PC-9 (cell line): ENCODE measurements around the gene GRID2IP. TPM values are rescaled to one million over a fixed set of nuclear protein-coding genes. Genes with fewer than 3 reads are reported as not detected.

Source experiments
- BruUV-seq: library from RNA; stranded (reverse); fragments of 400-500 nt; replicated peaks from 2 replicates; lab custom pipeline; 2021; lab: Mats Ljungman, UMichigan
- CTCF ChIA-PET: fragments of 300-600 bp; sonication (Branson Sonifier 250); formaldehyde crosslinking; loops from one replicate; lab custom pipeline; 2022; ENCODE audit warnings: antibody characterized with exemption; lab: Charles Lee
- POLR2A ChIA-PET: fragments of 300-600 bp; sonication (Branson Sonifier 250); formaldehyde crosslinking; loops from one replicate; lab custom pipeline; 2022; ENCODE audit warnings: antibody characterized with exemption; ENCODE audit not compliant: unreplicated experiment; lab: Charles Lee
- DNase-seq, 2 experiments: peaks; one replicate each; pipeline versions ENCODE4 v3.0.0 to v3.0.0-alpha.2; 2015 to 2022; ENCODE audit warnings: mixed read lengths in 1 of 2
- H2AFZ ChIP-seq: fragments of 200-600 bp; sonication (generic); 2 replicates; pipeline ENCODE4 v1.8.1; 2017; ENCODE audit warnings: antibody characterized with exemption
- H3F3A ChIP-seq: fragments of 200-600 bp; sonication (generic); 2 replicates; pipeline ENCODE4 v1.8.1; 2017; ENCODE audit warnings: antibody characterized with exemption, mild to moderate bottlenecking, low read depth; ENCODE audit not compliant: insufficient read depth
- H3K27ac ChIP-seq: fragments of 200-600 bp; sonication (generic); 2 replicates; pipeline ENCODE4 v1.6.1; 2016; ENCODE audit warnings: mixed run types
- H3K27me3 ChIP-seq: fragments of 200-600 bp; sonication (generic); 2 replicates; pipeline ENCODE4 v1.6.1; 2016; ENCODE audit warnings: low read depth, mixed run types; ENCODE audit not compliant: insufficient read depth
- H3K36me3 ChIP-seq: fragments of 200-600 bp; sonication (generic); 2 replicates; pipeline ENCODE4 v1.6.1; 2016; ENCODE audit warnings: low read depth, mixed run types
- H3K4me1 ChIP-seq: fragments of 200-600 bp; sonication (generic); replicated peaks from 2 replicates; pipeline ENCODE4 v1.6.1; 2016; ENCODE audit warnings: mixed run types; ENCODE audit not compliant: insufficient read depth
- H3K4me2 ChIP-seq: fragments of 200-600 bp; sonication (generic); 2 replicates; pipeline ENCODE4 v1.6.1; 2017; ENCODE audit warnings: mixed run types
- H3K4me3 ChIP-seq: fragments of 200-600 bp; sonication (generic); 2 replicates; pipeline ENCODE4 v1.6.1; 2016; ENCODE audit warnings: mixed run types
- H3K79me2 ChIP-seq: fragments of 200-600 bp; sonication (generic); 2 replicates; pipeline ENCODE4 v1.6.1; 2017; ENCODE audit warnings: low read depth, mixed run types
- H3K9me2 ChIP-seq: fragments of 200-600 bp; sonication (generic); 2 replicates; pipeline ENCODE4 v1.8.1; 2017; ENCODE audit warnings: mild to moderate bottlenecking; ENCODE audit not compliant: insufficient read depth
- H3K9me3 ChIP-seq: fragments of 200-600 bp; sonication (generic); 2 replicates; pipeline ENCODE4 v1.8.1; 2016; ENCODE audit warnings: low read depth; ENCODE audit not compliant: insufficient read depth
- H4K20me1 ChIP-seq: fragments of 200-600 bp; sonication (generic); 2 replicates; pipeline ENCODE4 v1.8.1; 2017; ENCODE audit not compliant: insufficient read depth
- EZH2 ChIP-seq: fragments of 200-600 bp; sonication (generic); IDR thresholded peaks from 2 replicates; pipeline ENCODE4 v1.8.0; 2017; ENCODE audit warnings: antibody characterized with exemption, low read depth
- intact Hi-C: fragments of 100-400 bp; cut with micrococcal nuclease; formaldehyde crosslinking; loops from one replicate; pipeline ENCODE4 v1.10.0; 2022; ENCODE audit not compliant: unreplicated experiment
- total RNA-seq: library from RNA; stranded (reverse); gene quantifications from 2 replicates; pipeline ENCODE4 v1.2.3, GENCODE V29; 2021
- TF ChIP-seq, protein P1 (sequence below): fragments of 200-600 bp; sonication (generic); conservative IDR thresholded peaks from 2 replicates; pipeline ENCODE4 v1.6.1; 2017; ENCODE audit warnings: mixed run types, antibody characterized with exemption, mild to moderate bottlenecking, moderate library complexity

The GRID2IP gene
- total RNA-seq, 1 experiment from 2014 or later = 1.3 TPM

DNA sequence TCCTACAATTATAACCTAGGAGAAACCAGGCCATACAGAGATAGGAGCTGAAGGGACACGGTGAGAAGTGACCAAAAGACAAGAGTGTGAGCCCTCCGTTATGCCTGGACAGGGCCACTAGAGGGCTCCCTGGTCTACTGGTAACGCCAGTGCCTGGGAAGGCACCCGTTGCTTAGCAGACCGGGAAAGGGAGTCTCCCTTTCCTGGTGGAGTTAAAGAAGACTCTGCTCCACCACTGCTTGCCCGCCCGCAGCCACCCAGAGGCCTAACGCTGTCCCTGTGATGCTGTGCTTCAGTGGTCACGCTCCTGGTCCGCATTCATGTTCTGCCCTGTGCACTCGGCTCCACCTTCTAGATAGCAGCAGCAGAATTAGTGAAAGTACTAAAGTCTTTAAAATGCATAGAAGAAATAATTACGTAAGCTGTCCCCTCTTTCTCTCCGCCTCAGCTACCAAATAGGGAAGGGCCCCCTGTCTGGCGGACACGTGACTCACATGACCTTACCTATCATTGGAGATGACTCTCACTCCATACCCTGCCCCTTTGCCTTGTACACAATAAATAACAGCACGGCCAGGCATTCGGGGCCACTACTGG, 34.8 kb downstream of the GRID2IP start:
- ChIA-PET CTCF (interaction anchor here (0.6 to 1.3 kb wide), 3 partner anchors 19 to 1883 kb away, joined by 4 read pairs; no protein-coding TSS in a partner anchor), POLR2A (no interaction called here)
- peak overlapping the region; percentile 41; the same call in 1 of the 2 replicates for H3K4me2 ChIP-seq
- H2AFZ ChIP-seq = no peak overlapping the region
- TF ChIP-seq, protein P1, sequence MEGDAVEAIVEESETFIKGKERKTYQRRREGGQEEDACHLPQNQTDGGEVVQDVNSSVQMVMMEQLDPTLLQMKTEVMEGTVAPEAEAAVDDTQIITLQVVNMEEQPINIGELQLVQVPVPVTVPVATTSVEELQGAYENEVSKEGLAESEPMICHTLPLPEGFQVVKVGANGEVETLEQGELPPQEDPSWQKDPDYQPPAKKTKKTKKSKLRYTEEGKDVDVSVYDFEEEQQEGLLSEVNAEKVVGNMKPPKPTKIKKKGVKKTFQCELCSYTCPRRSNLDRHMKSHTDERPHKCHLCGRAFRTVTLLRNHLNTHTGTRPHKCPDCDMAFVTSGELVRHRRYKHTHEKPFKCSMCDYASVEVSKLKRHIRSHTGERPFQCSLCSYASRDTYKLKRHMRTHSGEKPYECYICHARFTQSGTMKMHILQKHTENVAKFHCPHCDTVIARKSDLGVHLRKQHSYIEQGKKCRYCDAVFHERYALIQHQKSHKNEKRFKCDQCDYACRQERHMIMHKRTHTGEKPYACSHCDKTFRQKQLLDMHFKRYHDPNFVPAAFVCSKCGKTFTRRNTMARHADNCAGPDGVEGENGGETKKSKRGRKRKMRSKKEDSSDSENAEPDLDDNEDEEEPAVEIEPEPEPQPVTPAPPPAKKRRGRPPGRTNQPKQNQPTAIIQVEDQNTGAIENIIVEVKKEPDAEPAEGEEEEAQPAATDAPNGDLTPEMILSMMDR = peak; percentile 95
- no peak for TF ChIP-seq EZH2
- H3K9me3 ChIP-seq = no peaks in the 10 kb centered on the region
- H3K4me3 ChIP-seq = no peak overlapping the region
- H3K27me3 ChIP-seq = no peaks in the 10 kb centered on the region; the same call in 1 of the 2 replicates
- no peak overlapping the region for H3K27ac ChIP-seq
- no TSS peak for BruUV-seq
- H4K20me1 ChIP-seq = no peaks in the 10 kb centered on the region
- no peaks in the 10 kb centered on the region for H3K36me3 ChIP-seq
- DNase-seq = peak; percentile 74 to 83
- no peaks in the 10 kb centered on the region for H3F3A ChIP-seq
- H3K9me2 ChIP-seq = no peaks in the 10 kb centered on the region
- intact Hi-C loops = loop anchor here (1.0 to 10.0 kb wide), 8 partner anchors 58 to 1780 kb away; partner anchors contain the start of genes MIOS, ZDHHC4 and ZNF316
- 0 out of 2 replicates have a peak, but pooled peaks cover 3% of the 10 kb centered on the region for H3K4me1 ChIP-seq
- H3K79me2 ChIP-seq = no peaks in the 10 kb centered on the region

DNA sequence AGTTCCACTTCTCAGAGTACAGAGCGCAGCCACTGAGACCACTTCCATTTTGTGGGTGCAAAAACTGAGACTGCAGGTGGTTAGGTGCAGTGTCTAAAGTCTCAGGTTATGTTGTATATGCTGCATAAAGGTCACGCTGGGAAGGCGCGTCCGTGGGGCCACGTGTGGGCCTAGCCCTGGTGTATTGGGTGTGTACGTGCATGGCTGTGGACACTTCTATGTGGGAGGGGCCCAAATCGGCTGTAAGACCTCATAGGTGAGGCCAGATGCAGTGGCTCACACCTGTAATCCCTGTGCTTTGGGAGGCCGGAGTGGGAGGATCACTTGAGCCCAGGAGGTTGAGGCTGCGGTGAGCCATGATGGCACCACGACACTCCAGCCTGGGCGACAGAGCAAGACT, 37.7 kb downstream of the GRID2IP start:
- intact Hi-C loops = loop anchor here (10.0 kb wide), 3 partner anchors 61 to 1051 kb away; partner anchors contain the start of genes MIOS and ZDHHC4
- BruUV-seq = no TSS peak
- H3K9me3 ChIP-seq = no peaks in the 10 kb centered on the region
- H3K27ac ChIP-seq = no peak overlapping the region
- ChIA-PET POLR2A (interaction anchor here (0.7 kb wide), 1 partner anchor 997 kb away, joined by 10 read pairs; no protein-coding TSS in a partner anchor), CTCF (no interaction called here)
- H2AFZ ChIP-seq = no peak overlapping the region
- no peaks in the 10 kb centered on the region for H3K27me3 ChIP-seq
- H3F3A ChIP-seq = no peaks in the 10 kb centered on the region
- H4K20me1 ChIP-seq = no peaks in the 10 kb centered on the region
- no peaks in the 10 kb centered on the region for H3K36me3 ChIP-seq
- no peaks in the 10 kb centered on the region for H3K79me2 ChIP-seq
- H3K4me2 ChIP-seq = no peak overlapping the region
- no peak overlapping the region for H3K4me3 ChIP-seq
- H3K9me2 ChIP-seq = no peaks in the 10 kb centered on the region
- 0 out of 2 replicates have a peak, but pooled peaks cover 3% of the 10 kb centered on the region for H3K4me1 ChIP-seq
- no peak for DNase-seq
- TF ChIP-seq, protein P1 = no peak
- TF ChIP-seq EZH2 = no peak

DNA sequence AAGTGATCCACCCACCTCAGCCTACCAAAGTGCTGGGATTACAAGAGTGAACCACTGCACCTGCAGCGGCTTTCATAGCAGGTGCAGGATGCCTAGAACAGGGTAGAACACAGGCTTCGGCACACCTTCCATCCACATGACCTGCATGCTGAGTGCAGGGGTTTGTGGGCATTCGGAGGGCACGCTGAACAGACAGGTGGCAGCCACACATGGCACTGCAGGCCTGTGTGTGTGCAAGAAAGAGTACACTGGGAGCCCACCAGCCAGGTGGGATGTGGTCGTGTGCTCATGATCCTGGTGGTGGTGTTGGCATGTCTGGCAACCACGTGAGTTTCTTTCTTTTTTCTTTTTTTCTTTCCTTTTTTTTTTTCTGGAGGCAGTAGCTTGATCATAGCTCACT, 38.4 kb downstream of the GRID2IP start:
- Histone ChIP-seq H3K9me2 (no peaks in the 10 kb centered on the region), H3K4me2 (no peak overlapping the region), H3K27ac (no peak overlapping the region), H4K20me1 (no peaks in the 10 kb centered on the region), H3K36me3 (no peaks in the 10 kb centered on the region), H3K4me3 (no peak overlapping the region), H2AFZ (no peak overlapping the region), H3K27me3 (no peaks in the 10 kb centered on the region), H3F3A (no peaks in the 10 kb centered on the region), H3K4me1 (0 out of 2 replicates have a peak, but pooled peaks cover 3% of the 10 kb centered on the region), H3K9me3 (no peaks in the 10 kb centered on the region), H3K79me2 (no peaks in the 10 kb centered on the region)
- CTCF ChIA-PET = no interaction called here
- DNase-seq = no peak
- POLR2A ChIA-PET = interaction anchor here (0.7 kb wide), 1 partner anchor 997 kb away, joined by 10 read pairs; no protein-coding TSS in a partner anchor
- BruUV-seq = no TSS peak
- TF ChIP-seq EZH2 = no peak
- TF ChIP-seq, protein P1 = no peak
- intact Hi-C loops = loop anchor here (10.0 kb wide), 3 partner anchors 62 to 1052 kb away; partner anchors contain the start of genes MIOS and ZDHHC4
